ENCODE measurements around the gene SLC6A14. TPM values are rescaled to one million over a fixed set of nuclear protein-coding genes. Genes with fewer than 3 reads are reported as not detected.

SLC6A14 gene
- total RNA-seq: under 1 TPM in 2 of 4 donors, not detected in 2; 0.48 to 0.55 TPM

DNA sequence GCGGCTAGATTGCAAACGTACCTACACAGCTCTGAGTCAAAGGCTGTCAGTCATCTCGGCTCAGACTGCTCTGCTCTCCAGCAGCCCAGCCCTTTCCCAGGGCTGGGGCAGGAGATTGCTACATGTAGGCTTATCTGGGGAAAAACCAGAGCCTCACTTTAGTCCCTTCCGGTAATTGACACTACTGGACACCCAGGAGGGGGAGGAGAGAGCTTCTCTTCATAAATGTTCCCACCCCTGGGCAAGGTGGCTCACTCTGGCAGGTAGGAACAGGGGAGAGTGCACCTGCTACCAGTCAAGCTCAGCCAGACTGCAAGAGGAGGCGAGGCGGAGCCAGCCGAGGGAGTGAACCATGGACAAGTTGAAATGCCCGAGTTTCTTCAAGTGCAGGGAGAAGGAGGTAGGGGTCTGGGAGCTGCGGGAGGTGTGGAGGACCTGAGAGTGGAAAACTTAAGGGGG, at the start of gene SLC6A14:
TSS of gene SLC6A14 (plus strand) at position 249 of the 459 bp plus-strand sequence. CDS start at position 353, 104 bp downstream.
- peak; percentile 16 for DNase-seq
- Histone ChIP-seq H3K4me3 (no peak within 1 kb of the TSS), H3K4me1 (no peaks in the 10 kb centered on the region), H3K9me3 (no peaks in the 10 kb centered on the region), H3K27ac (no peak within 1 kb of the TSS), H3K36me3 (no peaks in the 10 kb centered on the region), H3K27me3 (no peaks in the 10 kb centered on the region)
- intact Hi-C loops (cut with DNase I; ENCODE audit: low total_unique reads) (no loop called here), in situ Hi-C loops (cut with MboI; ENCODE audit: low pct_ligation_motif_present in 1 of 4, low pct_unique_long_range_greater_than_20kb in 1 of 4, low sequenced_read_pairs in 3 of 4) (no loop called here)
- TF ChIP-seq EP300 (IDR thresholded peaks at IDR 0.05; ENCODE audit: low read depth): no peak
- TF ChIP-seq POLR2AphosphoS5 (IDR thresholded peaks at IDR 0.05): no peak
- TF ChIP-seq, protein P1, sequence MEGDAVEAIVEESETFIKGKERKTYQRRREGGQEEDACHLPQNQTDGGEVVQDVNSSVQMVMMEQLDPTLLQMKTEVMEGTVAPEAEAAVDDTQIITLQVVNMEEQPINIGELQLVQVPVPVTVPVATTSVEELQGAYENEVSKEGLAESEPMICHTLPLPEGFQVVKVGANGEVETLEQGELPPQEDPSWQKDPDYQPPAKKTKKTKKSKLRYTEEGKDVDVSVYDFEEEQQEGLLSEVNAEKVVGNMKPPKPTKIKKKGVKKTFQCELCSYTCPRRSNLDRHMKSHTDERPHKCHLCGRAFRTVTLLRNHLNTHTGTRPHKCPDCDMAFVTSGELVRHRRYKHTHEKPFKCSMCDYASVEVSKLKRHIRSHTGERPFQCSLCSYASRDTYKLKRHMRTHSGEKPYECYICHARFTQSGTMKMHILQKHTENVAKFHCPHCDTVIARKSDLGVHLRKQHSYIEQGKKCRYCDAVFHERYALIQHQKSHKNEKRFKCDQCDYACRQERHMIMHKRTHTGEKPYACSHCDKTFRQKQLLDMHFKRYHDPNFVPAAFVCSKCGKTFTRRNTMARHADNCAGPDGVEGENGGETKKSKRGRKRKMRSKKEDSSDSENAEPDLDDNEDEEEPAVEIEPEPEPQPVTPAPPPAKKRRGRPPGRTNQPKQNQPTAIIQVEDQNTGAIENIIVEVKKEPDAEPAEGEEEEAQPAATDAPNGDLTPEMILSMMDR (IDR thresholded peaks at IDR 0.05): no peak
- no peak for TF ChIP-seq POLR2A (IDR thresholded peaks at IDR 0.05)
- 46% methylated on average over 9 of the region's 9 CpGs; no CpG with 5 or more reads in 1 of the 2 donors for WGBS, 2 donors (ENCODE audit: low coverage in 1 of 2)

GRCh38 chrX:116395752-116396151, 40.7 kb upstream of the SLC6A14 start:
- Histone ChIP-seq H3K9me3 (no peaks in the 10 kb centered on the region), H3K27me3 (no peaks in the 10 kb centered on the region), H3K27ac (no peak overlapping the region), H3K4me3 (no peak overlapping the region), H3K4me1 (no peaks in the 10 kb centered on the region), H3K36me3 (no peaks in the 10 kb centered on the region)
- in situ Hi-C loops (cut with MboI; ENCODE audit: low pct_ligation_motif_present in 1 of 4, low pct_unique_long_range_greater_than_20kb in 1 of 4, low sequenced_read_pairs in 3 of 4): no loop called here
- DNase-seq: no peak
- no peak for TF ChIP-seq POLR2AphosphoS5 (IDR thresholded peaks at IDR 0.05)
- no peak for TF ChIP-seq EP300 (IDR thresholded peaks at IDR 0.05; ENCODE audit: low read depth)
- TF ChIP-seq POLR2A (IDR thresholded peaks at IDR 0.05): no peak
- TF ChIP-seq, protein P1 (IDR thresholded peaks at IDR 0.05): no peak
- intact Hi-C loops (cut with DNase I; ENCODE audit: low total_unique reads): no loop called here
- 74 to 85% methylated on average over 2 to 7 of the region's 7 CpGs for WGBS, 2 donors (ENCODE audit: low coverage in 1 of 2)

DNA sequence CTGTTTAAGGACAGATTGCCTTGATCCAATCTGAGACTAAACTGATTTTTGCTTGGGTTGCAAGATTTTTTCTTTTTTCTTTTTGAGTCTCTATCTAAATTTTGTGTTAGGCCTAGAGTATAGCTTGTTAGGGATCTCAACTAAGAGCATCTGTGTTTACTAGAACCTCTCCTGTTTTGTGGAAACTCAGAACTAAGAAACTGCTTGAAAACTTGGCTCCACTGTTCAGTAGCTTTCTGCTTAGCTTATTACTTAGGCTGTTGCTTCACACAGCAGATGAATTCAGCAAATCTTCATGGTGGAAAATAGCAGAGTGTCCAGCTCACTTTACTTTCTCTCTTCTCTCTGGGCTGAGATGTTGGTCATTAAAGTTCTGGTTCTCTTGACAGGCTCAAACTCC, 36.7 kb upstream of the SLC6A14 start:
- Histone ChIP-seq H3K27me3 (no peaks in the 10 kb centered on the region), H3K4me3 (no peak overlapping the region), H3K27ac (no peak overlapping the region), H3K36me3 (no peaks in the 10 kb centered on the region), H3K4me1 (no peaks in the 10 kb centered on the region), H3K9me3 (no peaks in the 10 kb centered on the region)
- in situ Hi-C loops (cut with MboI; ENCODE audit: low pct_ligation_motif_present in 1 of 4, low pct_unique_long_range_greater_than_20kb in 1 of 4, low sequenced_read_pairs in 3 of 4) (no loop called here), intact Hi-C loops (cut with DNase I; ENCODE audit: low total_unique reads) (no loop called here)
- DNase-seq: no peak
- TF ChIP-seq, protein P1 (IDR thresholded peaks at IDR 0.05): no peak
- TF ChIP-seq POLR2A (IDR thresholded peaks at IDR 0.05) (no peak), POLR2AphosphoS5 (IDR thresholded peaks at IDR 0.05) (no peak), EP300 (IDR thresholded peaks at IDR 0.05; ENCODE audit: low read depth) (no peak)

DNA sequence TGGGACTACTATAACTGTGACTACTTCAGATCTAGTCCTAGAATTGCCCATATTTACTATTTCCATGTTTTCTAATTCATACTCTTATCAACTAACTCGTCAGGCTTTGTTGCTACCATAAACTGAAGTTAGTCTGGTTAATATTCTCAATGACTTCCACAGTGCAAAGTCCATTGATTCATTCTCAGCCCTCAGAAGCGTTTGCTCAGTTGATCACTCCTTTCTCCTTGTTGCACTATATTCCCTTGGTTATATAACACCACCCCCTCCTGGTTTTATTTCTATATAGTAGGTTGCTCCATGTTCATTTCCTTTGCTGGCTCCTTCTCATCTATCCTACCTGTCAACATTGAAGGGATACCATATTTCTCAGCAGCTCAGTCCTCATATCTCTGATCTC, 27.2 kb upstream of the SLC6A14 start:
- no peak overlapping the region for H3K4me3 ChIP-seq
- no peaks in the 10 kb centered on the region for H3K36me3 ChIP-seq
- H3K4me1 ChIP-seq: no peaks in the 10 kb centered on the region
- no peaks in the 10 kb centered on the region for H3K9me3 ChIP-seq
- no peaks in the 10 kb centered on the region for H3K27me3 ChIP-seq
- DNase-seq: no peak
- TF ChIP-seq EP300 (IDR thresholded peaks at IDR 0.05; ENCODE audit: low read depth): no peak
- TF ChIP-seq, protein P1 (IDR thresholded peaks at IDR 0.05): peak in 1 of 5 experiments; percentile 12
- WGBS, 2 donors (ENCODE audit: low coverage in 1 of 2): 31 to 67% methylated on average over 1 to 2 of the region's 2 CpGs
- in situ Hi-C loops (cut with MboI; ENCODE audit: low pct_ligation_motif_present in 1 of 4, low pct_unique_long_range_greater_than_20kb in 1 of 4, low sequenced_read_pairs in 3 of 4) (no loop called here), intact Hi-C loops (cut with DNase I; ENCODE audit: low total_unique reads) (no loop called here)
- no peak overlapping the region for H3K27ac ChIP-seq

Data from transverse colon (tissue), 4 donors.